Osteoblast (primary cell): Measurements from ENCODE around the gene EFCAB7. TPM values are rescaled to one million over a fixed set of nuclear protein-coding genes. Genes with fewer than 3 reads are reported as not detected.

Source experiments
- DNase-seq: peaks from one replicate; pipeline ENCODE4 v3.0.0; 2011; ENCODE audit warnings: low spot score, mixed read lengths; ENCODE audit not compliant: insufficient read length; ENCODE audit errors: missing footprints
- H2AFZ ChIP-seq: 2 replicates; pipeline ENCODE4 v1.6.0; 2011; ENCODE audit warnings: mild to moderate bottlenecking, low read length
- H3K27ac ChIP-seq: 2 replicates; pipeline ENCODE4 v1.5.1; 2011; ENCODE audit warnings: mild to moderate bottlenecking, low read depth, low read length, moderate library complexity
- H3K27me3 ChIP-seq: 2 replicates; pipeline ENCODE4 v1.6.0; 2012; ENCODE audit warnings: mild to moderate bottlenecking, control low read depth, inconsistent platforms, low read length, moderate library complexity; ENCODE audit not compliant: insufficient read depth
- H3K36me3 ChIP-seq: 2 replicates; pipeline ENCODE4 v1.5.1; 2011; ENCODE audit warnings: mild to moderate bottlenecking, low read length, control low read depth, moderate library complexity; ENCODE audit not compliant: insufficient read depth
- H3K4me1 ChIP-seq: 2 replicates; pipeline ENCODE4 v1.5.1; 2011; ENCODE audit warnings: mild to moderate bottlenecking, low read length, control low read depth, moderate library complexity; ENCODE audit not compliant: insufficient read depth
- H3K4me2 ChIP-seq: 2 replicates; pipeline ENCODE4 v1.6.0; 2011; ENCODE audit warnings: mild to moderate bottlenecking, low read length; ENCODE audit not compliant: insufficient read depth
- H3K4me3 ChIP-seq: fragments of 200-600 bp; sonication (generic); 3 replicates; pipeline ENCODE4 v1.5.1; 2012; ENCODE audit warnings: mild to moderate bottlenecking, low read length, inconsistent platforms; ENCODE audit not compliant: insufficient read depth
- H3K79me2 ChIP-seq: 2 replicates; pipeline ENCODE4 v1.6.0; 2012; ENCODE audit warnings: mild to moderate bottlenecking, low read length, control low read depth, inconsistent platforms; ENCODE audit not compliant: insufficient read depth
- H3K9me3 ChIP-seq: 2 replicates; pipeline ENCODE4 v1.5.1; 2011; ENCODE audit warnings: low read depth, low read length, control low read depth
- H4K20me1 ChIP-seq: 2 replicates; pipeline ENCODE4 v1.6.0; 2012; ENCODE audit warnings: mild to moderate bottlenecking, low read length, control low read depth; ENCODE audit not compliant: insufficient read depth
- total RNA-seq: library from RNA; depleted of rRNA; stranded (reverse); fragments of >200 nt; gene quantifications from 2 replicates; pipeline ENCODE4 v1.2.3, GENCODE V29; 2012
- TF ChIP-seq, protein P1 (sequence below): IDR thresholded peaks from 2 replicates; pipeline ENCODE4 v1.5.1; 2011; ENCODE audit warnings: mild to moderate bottlenecking, low read depth, low read length, moderate library complexity; ENCODE audit errors: extremely low read depth

The EFCAB7 gene
- total RNA-seq, 1 donor = 11.9 TPM

DNA sequence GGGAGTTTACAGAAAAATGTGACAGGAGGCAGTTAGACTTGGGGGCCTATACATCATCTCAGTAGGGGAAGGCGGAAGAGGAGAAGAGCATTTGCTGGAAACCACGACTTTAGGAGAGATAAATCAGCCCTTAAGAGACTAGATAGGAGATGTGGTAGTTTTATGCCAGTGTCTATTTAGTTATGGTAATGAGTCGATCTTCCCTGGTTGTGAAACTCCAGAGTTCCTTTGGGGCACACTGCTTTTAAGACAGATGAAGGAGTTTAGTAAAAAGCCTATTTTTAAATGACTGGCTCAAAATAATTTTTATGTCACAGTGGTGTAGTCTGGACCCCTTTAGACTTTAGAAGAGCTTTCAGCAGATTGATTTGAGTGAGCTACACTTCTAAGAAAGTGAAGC, 77.7 kb downstream of the EFCAB7 start:
- no peaks in the 10 kb centered on the region for H3K36me3 ChIP-seq
- TF ChIP-seq, protein P1, sequence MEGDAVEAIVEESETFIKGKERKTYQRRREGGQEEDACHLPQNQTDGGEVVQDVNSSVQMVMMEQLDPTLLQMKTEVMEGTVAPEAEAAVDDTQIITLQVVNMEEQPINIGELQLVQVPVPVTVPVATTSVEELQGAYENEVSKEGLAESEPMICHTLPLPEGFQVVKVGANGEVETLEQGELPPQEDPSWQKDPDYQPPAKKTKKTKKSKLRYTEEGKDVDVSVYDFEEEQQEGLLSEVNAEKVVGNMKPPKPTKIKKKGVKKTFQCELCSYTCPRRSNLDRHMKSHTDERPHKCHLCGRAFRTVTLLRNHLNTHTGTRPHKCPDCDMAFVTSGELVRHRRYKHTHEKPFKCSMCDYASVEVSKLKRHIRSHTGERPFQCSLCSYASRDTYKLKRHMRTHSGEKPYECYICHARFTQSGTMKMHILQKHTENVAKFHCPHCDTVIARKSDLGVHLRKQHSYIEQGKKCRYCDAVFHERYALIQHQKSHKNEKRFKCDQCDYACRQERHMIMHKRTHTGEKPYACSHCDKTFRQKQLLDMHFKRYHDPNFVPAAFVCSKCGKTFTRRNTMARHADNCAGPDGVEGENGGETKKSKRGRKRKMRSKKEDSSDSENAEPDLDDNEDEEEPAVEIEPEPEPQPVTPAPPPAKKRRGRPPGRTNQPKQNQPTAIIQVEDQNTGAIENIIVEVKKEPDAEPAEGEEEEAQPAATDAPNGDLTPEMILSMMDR = no peak
- no peaks in the 10 kb centered on the region for H3K27me3 ChIP-seq
- H3K79me2 ChIP-seq = peaks cover 60% of the 10 kb centered on the region
- no peak overlapping the region for H2AFZ ChIP-seq
- no peaks in the 10 kb centered on the region for H3K9me3 ChIP-seq
- peak; percentile 76 for DNase-seq
- H3K4me2 ChIP-seq = no peak overlapping the region
- H4K20me1 ChIP-seq = peaks cover 20% of the 10 kb centered on the region
- no peak overlapping the region for H3K27ac ChIP-seq
- H3K4me3 ChIP-seq = no peak overlapping the region
- H3K4me1 ChIP-seq = no peaks in the 10 kb centered on the region

DNA sequence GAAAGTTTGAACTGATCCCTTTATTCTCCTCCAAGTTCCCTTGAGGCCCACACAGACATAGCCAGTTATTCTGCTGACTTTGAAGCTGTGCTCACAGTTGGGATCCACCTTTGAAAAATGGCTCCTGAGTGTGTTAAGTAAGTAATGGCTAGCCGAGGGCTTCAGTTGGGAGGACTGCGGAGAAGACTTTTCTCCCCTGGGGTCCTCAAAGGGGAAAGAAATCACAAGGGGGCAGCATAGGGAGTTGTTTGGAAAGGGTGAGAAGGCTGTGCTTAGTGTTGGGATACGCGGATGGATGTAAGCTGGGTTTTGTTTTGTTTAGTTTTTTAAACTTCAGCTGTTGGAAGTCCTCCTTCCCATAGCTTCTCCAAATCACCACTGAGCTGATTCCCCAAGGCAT, 78.1 kb downstream of the EFCAB7 start:
- H3K36me3 ChIP-seq = no peaks in the 10 kb centered on the region

DNA sequence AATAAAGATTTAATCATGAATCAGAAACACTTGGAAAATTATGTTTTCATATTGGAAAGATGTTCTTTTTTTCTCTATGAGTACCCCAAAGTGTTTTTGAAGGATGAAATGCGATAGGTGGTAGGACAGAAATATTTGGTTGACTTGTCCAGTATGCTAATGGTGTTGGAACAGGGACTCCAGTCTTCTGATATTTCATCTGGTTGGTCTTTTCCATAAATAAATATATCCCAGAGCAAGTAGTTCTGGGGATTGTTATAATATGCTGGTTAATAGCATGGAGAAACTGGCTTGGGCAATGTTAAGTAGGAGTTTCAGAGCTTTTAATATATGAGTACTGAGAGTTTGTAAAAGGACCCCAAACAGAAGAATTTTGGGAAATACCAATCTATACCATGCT, 78.6 kb downstream of the EFCAB7 start:
- no peak overlapping the region for H2AFZ ChIP-seq
- TF ChIP-seq, protein P1 = no peak
- H3K27me3 ChIP-seq = no peaks in the 10 kb centered on the region
- no peak overlapping the region for H3K4me2 ChIP-seq
- H3K27ac ChIP-seq = no peak overlapping the region
- H4K20me1 ChIP-seq = peaks cover 16% of the 10 kb centered on the region
- H3K79me2 ChIP-seq = peaks cover 59% of the 10 kb centered on the region
- DNase-seq = no peak
- H3K4me3 ChIP-seq = no peak overlapping the region
- no peaks in the 10 kb centered on the region for H3K36me3 ChIP-seq
- H3K4me1 ChIP-seq = peaks cover 4% of the 10 kb centered on the region
- no peaks in the 10 kb centered on the region for H3K9me3 ChIP-seq

More for the DNA sequence above, 78.1 kb downstream of the EFCAB7 start:
- Histone ChIP-seq H3K27me3 (no peaks in the 10 kb centered on the region), H3K9me3 (no peaks in the 10 kb centered on the region), H3K4me2 (no peak overlapping the region), H3K4me3 (no peak overlapping the region), H3K27ac (no peak overlapping the region), H4K20me1 (peaks cover 20% of the 10 kb centered on the region), H3K4me1 (no peaks in the 10 kb centered on the region), H2AFZ (no peak overlapping the region), H3K79me2 (peaks cover 62% of the 10 kb centered on the region)
- TF ChIP-seq, protein P1 = no peak
- DNase-seq = no peak

DNA sequence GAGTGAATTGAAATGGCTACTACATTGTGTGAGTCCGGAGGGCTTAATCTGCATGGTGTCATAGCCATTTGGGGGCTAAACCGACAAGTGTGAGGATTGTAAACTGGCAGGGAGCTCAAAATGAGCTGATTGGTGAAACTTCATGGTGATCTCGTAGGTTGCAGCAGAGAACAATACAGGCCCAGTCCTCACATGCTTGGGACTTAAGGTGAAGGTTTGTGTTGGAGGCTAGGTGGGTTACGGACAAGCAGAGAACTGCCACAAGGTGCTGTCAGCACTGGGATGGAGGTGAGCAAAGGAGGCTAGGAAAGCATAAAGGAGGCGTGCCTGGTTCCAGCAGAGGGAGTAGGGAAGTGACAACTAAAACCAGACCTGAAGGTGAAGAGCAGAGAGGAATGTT, 79.3 kb downstream of the EFCAB7 start:
- Histone ChIP-seq H3K4me3 (no peak overlapping the region), H3K27me3 (no peaks in the 10 kb centered on the region), H3K4me1 (peaks cover 7% of the 10 kb centered on the region), H2AFZ (no peak overlapping the region), H3K4me2 (no peak overlapping the region), H3K36me3 (no peaks in the 10 kb centered on the region), H3K79me2 (peaks cover 57% of the 10 kb centered on the region), H4K20me1 (peaks cover 19% of the 10 kb centered on the region), H3K9me3 (no peaks in the 10 kb centered on the region), H3K27ac (no peak overlapping the region)
- TF ChIP-seq, protein P1 = no peak
- no peak for DNase-seq
